ENCODE measurements around the gene BCS1L.

Gene BCS1L

GRCh38 chr2:218710687-218711549 is 51.4 kb downstream of the BCS1L start, which contains the start of gene TTLL4:
TSS of gene TTLL4 (plus strand) at chr2:218710835. CDS start at chr2:218737677, 26,842 bp downstream.
- DNase-seq (ENCODE audit: extremely low spot score, insufficient read length, low read depth) (peak; percentile 99), FAIRE-seq (peak; percentile 96)

GRCh38 chr2:218711550-218711929 is 52.1 kb downstream of the BCS1L start:
- DNase-seq (ENCODE audit: extremely low spot score, insufficient read length, low read depth) (no peak), FAIRE-seq (peak; percentile 64)

All from GM18507 (cell line).